Measurements from ENCODE around the gene PID1.

The PID1 gene

GRCh38 chr2:228987441-228988155 lies 283.5 kb downstream of the PID1 start:
- no peak for DNase-seq

GRCh38 chr2:228986961-228987360 lies 284.1 kb downstream of the PID1 start:
- no peak for DNase-seq

GRCh38 chr2:228983700-228984099 lies 287.4 kb downstream of the PID1 start:
- DNase-seq = no peak

GRCh38 chr2:228974169-228974568 lies 296.9 kb downstream of the PID1 start:
- DNase-seq = no peak

Measured in activated gamma-delta T cell (primary cell).